ENCODE results near the gene ACSL6.

DNA sequence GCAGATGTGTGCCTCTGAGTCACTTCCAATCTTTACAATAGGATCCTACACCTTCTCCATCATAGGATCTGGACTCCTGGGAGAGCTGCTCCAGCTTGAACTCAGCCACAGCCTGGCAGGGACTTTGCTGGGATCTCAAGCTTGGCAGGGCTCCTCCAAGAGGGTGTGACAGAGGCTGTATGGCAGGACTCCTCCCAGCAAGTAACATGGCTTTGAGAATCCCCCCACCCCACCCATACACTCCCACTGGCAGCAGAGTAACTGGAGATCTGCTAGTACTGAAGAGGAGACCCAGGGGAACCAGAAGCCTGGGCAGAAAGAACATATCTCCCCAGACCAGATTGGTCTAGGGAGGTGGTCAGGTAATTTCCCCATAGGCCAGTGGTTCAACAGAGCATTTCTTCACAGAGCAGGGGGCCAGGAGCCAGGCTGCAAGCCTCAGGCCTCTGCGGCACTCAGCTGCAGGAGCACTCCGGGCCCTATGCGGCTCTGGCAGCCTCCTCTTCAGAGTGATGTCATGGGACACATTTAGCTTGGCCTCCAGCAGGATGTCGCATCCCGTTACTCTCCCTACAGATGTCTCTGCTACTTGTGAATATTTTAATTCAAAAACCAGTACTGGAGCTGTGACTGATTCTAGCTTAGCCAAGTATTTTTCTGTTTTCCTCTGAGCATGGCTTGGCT is 1.7 kb upstream of the ACSL6 start:
- TF ChIP-seq, protein P1, sequence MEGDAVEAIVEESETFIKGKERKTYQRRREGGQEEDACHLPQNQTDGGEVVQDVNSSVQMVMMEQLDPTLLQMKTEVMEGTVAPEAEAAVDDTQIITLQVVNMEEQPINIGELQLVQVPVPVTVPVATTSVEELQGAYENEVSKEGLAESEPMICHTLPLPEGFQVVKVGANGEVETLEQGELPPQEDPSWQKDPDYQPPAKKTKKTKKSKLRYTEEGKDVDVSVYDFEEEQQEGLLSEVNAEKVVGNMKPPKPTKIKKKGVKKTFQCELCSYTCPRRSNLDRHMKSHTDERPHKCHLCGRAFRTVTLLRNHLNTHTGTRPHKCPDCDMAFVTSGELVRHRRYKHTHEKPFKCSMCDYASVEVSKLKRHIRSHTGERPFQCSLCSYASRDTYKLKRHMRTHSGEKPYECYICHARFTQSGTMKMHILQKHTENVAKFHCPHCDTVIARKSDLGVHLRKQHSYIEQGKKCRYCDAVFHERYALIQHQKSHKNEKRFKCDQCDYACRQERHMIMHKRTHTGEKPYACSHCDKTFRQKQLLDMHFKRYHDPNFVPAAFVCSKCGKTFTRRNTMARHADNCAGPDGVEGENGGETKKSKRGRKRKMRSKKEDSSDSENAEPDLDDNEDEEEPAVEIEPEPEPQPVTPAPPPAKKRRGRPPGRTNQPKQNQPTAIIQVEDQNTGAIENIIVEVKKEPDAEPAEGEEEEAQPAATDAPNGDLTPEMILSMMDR (IDR thresholded peaks at IDR 0.05), result no peak
- TF ChIP-seq POLR2A (IDR thresholded peaks at IDR 0.05) (no peak), POLR2AphosphoS5 (IDR thresholded peaks at IDR 0.05) (no peak)
